A549 (cell line): ENCODE measurements around the gene KCNN1. TPM values are rescaled to one million over a fixed set of nuclear protein-coding genes. Genes with fewer than 3 reads are reported as not detected.

Source experiments
- ATAC-seq, 2 experiments: fragments of 200-7000 bp in 1 of 2; fragments of >200 bp in 1 of 2; cut with Nextera tagmentation in 1 of 2; cut with Tn5 transposase in 1 of 2; 3 replicates each; pipeline versions ENCODE4 v1.8.0 to v1.9.1; 2018 to 2020; ENCODE audit warnings: mild to moderate bottlenecking in 1 of 2, moderate library complexity in 1 of 2
- CTCF ChIA-PET: fragments of 300-600 bp; sonication (Branson Sonifier 250); formaldehyde crosslinking; extraction: SDS; loops from one replicate; lab custom pipeline; 2021; ENCODE audit warnings: antibody characterized with exemption, inconsistent platforms; lab: Yijun Ruan, JAX
- POLR2A ChIA-PET: fragments of 350-600 bp; formaldehyde crosslinking; extraction: SDS; loops from one replicate; lab custom pipeline; 2021; ENCODE audit warnings: antibody characterized with exemption, inconsistent platforms; lab: Yijun Ruan, JAX
- DNase-seq, 2 experiments: peaks; one replicate each; pipeline versions ENCODE4 v3.0.0 to v3.0.0-alpha.2; 2011 to 2016; ENCODE audit warnings: low read depth in 1 of 2, low spot score in 1 of 2
- FAIRE-seq: peaks from 2 replicates; lab custom pipeline; 2011; peaks lifted over from hg19 to GRCh38; lab: Jason Lieb, UNC
- H3K27ac ChIP-seq, 2 experiments: fragments of >200 bp; sonication (Bioruptor Twin); formaldehyde crosslinking; 3 replicates each; pipeline ENCODE4 v1.5.1; 2016 to 2017
- H3K4me1 ChIP-seq: fragments of >200 bp; sonication (Bioruptor Twin); formaldehyde crosslinking; 3 replicates; pipeline ENCODE4 v1.6.1; 2016
- H3K4me2 ChIP-seq: fragments of >200 bp; sonication (Bioruptor Twin); formaldehyde crosslinking; 3 replicates; pipeline ENCODE4 v1.6.1; 2016
- H3K4me3 ChIP-seq: fragments of >200 bp; sonication (Bioruptor Twin); formaldehyde crosslinking; 3 replicates; pipeline ENCODE4 v1.5.1; 2016
- H3K9me3 ChIP-seq: fragments of >200 bp; sonication (Bioruptor Twin); formaldehyde crosslinking; 3 replicates; pipeline ENCODE4 v1.6.1; 2016
- BHLHE40 ChIP-seq: IDR thresholded peaks from 2 replicates; pipeline ENCODE4 v1.6.1; 2012; ENCODE audit warnings: low read depth, low read length, inconsistent platforms
- CHD2 ChIP-seq: fragments of 150-350 bp; IDR thresholded peaks from 2 replicates; pipeline ENCODE4 v1.6.1; 2014; ENCODE audit warnings: low read length; ENCODE audit not compliant: partially characterized antibody
- EHF ChIP-seq: fragments of 250-450 bp; sonication (Bioruptor Pico); IDR thresholded peaks from 2 replicates; pipeline ENCODE4 v1.5.0; 2020; ENCODE audit warnings: mild to moderate bottlenecking
- ESRRA ChIP-seq: fragments of 150-350 bp; IDR thresholded peaks from 2 replicates; pipeline ENCODE4 v1.6.1; 2014; ENCODE audit warnings: mild to moderate bottlenecking, low read length, borderline replicate concordance
- FOSB ChIP-seq: fragments of 250-450 bp; sonication (Bioruptor Pico); IDR thresholded peaks from 2 replicates; pipeline ENCODE4 v1.5.0; 2020; ENCODE audit warnings: mild to moderate bottlenecking, moderate library complexity
- GATA3 ChIP-seq: IDR thresholded peaks from 2 replicates; pipeline ENCODE4 v1.6.1; 2012; ENCODE audit warnings: borderline replicate concordance
- HDAC2 ChIP-seq: fragments of 200-600 bp; sonication (generic); IDR thresholded peaks from 2 replicates; pipeline ENCODE4 v1.6.1; 2016
- HOXB13 ChIP-seq: fragments of 250-450 bp; sonication (Bioruptor Pico); IDR thresholded peaks from 2 replicates; pipeline ENCODE4 v1.5.0; 2020; ENCODE audit warnings: low read depth, mild to moderate bottlenecking, moderate library complexity
- JUNB ChIP-seq: fragments of >200 bp; sonication (Bioruptor Twin); formaldehyde crosslinking; IDR thresholded peaks from 2 replicates; pipeline ENCODE4 v1.6.1; 2016
- KDM1A ChIP-seq: fragments of 200-600 bp; sonication (generic); IDR thresholded peaks from 2 replicates; pipeline ENCODE4 v1.6.1; 2016; ENCODE audit warnings: low read depth, mild to moderate bottlenecking
- MAZ ChIP-seq: fragments of 150-350 bp; IDR thresholded peaks from 2 replicates; pipeline ENCODE4 v1.6.1; 2014; ENCODE audit warnings: antibody characterized with exemption, low read depth, low read length, borderline replicate concordance
- NPAS2 ChIP-seq: fragments of 250-450 bp; sonication (Bioruptor Pico); IDR thresholded peaks from 2 replicates; pipeline ENCODE4 v1.8.0; 2022; ENCODE audit warnings: mild to moderate bottlenecking, moderate library complexity, borderline replicate concordance
- PBX3 ChIP-seq: IDR thresholded peaks from 2 replicates; pipeline ENCODE4 v1.6.1; 2012
- PHF8 ChIP-seq: fragments of 200-600 bp; sonication (generic); IDR thresholded peaks from 2 replicates; pipeline ENCODE4 v1.6.1; 2016; ENCODE audit warnings: low read depth, mild to moderate bottlenecking, antibody characterized with exemption, moderate library complexity, borderline replicate concordance
- RAD21 ChIP-seq, 2 experiments: fragments of >200 bp in 1 of 2; sonication (Bioruptor Twin) in 1 of 2; formaldehyde crosslinking in 1 of 2; IDR thresholded peaks in 1 of 2; conservative IDR thresholded peaks in 1 of 2; 2 replicates in 1 of 2; 3 replicates in 1 of 2; pipeline ENCODE4 v1.6.1; 2012 to 2018; ENCODE audit warnings: inconsistent platforms in 1 of 2
- RCOR1 ChIP-seq: fragments of 150-350 bp; IDR thresholded peaks from 2 replicates; pipeline ENCODE4 v1.6.1; 2014; ENCODE audit warnings: antibody characterized with exemption, low read length, low read depth
- TFCP2L1 ChIP-seq: fragments of 250-450 bp; sonication (Bioruptor Pico); IDR thresholded peaks from 2 replicates; pipeline ENCODE4 v1.5.0; 2021; ENCODE audit warnings: mild to moderate bottlenecking
- ZFP36 ChIP-seq: fragments of 450-650 bp; IDR thresholded peaks from 2 replicates; pipeline ENCODE4 v1.6.1; 2014; ENCODE audit warnings: borderline replicate concordance; ENCODE audit not compliant: partially characterized antibody
- WGBS: methylation state at CpG from one replicate; pipeline ENCODE4 v1.1.6; 2017; ENCODE audit errors: missing lambda C conversion rate; 5-methylcytosine and 5-hydroxymethylcytosine counted together
- polyA plus RNA-seq, 4 experiments: library from polyadenylated mRNA; depleted of rRNA in 3 of 4; stranded (reverse); fragments of >200 nt; fragmentation: RNase III in 1 of 4; extraction: RNeasy Plus Mini Kit Qiagen cat#74134 plus additional on column Dnase treatment in 1 of 4; gene quantifications; 2 replicates in 3 of 4; 3 replicates in 1 of 4; pipeline ENCODE4 v1.2.3, GENCODE V29; 2011 to 2017
- TF ChIP-seq, protein P1 (sequence below): IDR thresholded peaks from 2 replicates; pipeline ENCODE4 v1.6.1; 2012
- TF ChIP-seq, protein P2 (sequence below): fragments of 150-350 bp; IDR thresholded peaks from 2 replicates; pipeline ENCODE4 v1.6.1; 2014; ENCODE audit warnings: low read depth, mild to moderate bottlenecking, low read length
- TF ChIP-seq, protein P3 (sequence below): fragments of 200-600 bp; sonication (generic); IDR thresholded peaks from 2 replicates; pipeline ENCODE4 v1.6.1; 2016; ENCODE audit warnings: antibody characterized with exemption, mild to moderate bottlenecking, moderate library complexity
- TF ChIP-seq, protein P4 (sequence below): fragments of 450-650 bp; IDR thresholded peaks from 2 replicates; pipeline ENCODE4 v1.6.1; 2014; ENCODE audit warnings: antibody characterized with exemption

The KCNN1 gene
- polyA plus RNA-seq, 2 of the 4 experiments (the other 2 are of a cell fraction): 0.43 to 0.85 TPM

DNA sequence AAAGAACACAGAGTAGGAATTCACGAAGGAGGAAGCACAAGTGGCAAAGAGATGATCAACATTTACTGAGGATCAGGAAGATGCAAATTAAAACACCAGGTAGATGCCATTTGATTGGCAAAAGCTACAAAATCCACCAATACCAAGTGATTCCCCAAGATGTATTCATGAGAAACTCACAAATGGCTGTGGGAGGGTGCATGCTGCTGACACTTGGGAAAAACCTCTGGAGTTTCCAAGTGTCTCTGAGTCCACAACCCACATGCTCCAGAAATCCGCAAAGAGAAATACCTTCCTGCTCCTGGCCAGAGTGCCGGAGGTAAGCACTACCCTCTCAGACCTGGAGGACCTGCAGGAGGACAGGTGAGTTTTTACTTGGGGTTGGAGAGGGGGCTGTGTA is 76.8 kb downstream of the KCNN1 start:
- WGBS: 86% methylated on average over 3 of the region's 3 CpGs

DNA sequence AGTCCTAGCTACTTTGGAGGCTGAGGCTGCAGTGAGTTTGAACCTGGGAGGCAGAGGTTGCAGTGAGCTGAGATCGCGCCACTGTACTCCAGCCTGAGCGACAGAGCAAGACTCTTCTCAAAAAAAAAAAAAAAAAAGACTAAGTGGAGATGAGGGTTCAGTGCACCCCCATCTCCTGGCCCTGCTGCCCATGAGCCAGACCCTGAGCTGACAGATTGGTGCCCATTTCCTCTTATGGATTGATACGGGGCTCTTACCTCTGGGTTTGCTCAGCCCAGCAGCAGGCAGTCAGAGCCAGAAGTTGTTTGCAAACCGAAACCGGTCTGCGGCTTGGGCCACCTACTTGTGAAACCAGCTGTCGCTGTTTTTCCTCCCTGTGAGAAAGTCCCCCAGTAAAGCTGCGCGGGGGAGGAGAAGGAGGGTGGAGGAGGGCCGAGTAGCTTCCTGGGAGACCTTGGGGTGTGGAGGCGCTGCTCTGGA is 78.0 kb downstream of the KCNN1 start:
- no peaks in the 10 kb centered on the region for H3K9me3 ChIP-seq
- peaks cover 19% of the 10 kb centered on the region for H3K4me1 ChIP-seq
- peak overlapping the region; percentile 60 for H3K4me2 ChIP-seq
- 60% methylated on average over 10 of the region's 12 CpGs for WGBS
- peak in 1 of 2 experiments; percentile 27 for DNase-seq
- TF ChIP-seq, protein P1, sequence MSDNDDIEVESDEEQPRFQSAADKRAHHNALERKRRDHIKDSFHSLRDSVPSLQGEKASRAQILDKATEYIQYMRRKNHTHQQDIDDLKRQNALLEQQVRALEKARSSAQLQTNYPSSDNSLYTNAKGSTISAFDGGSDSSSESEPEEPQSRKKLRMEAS: no peak
- no peak for TF ChIP-seq CHD2
- no peak for TF ChIP-seq ESRRA
- TF ChIP-seq FOSB (CRISPR knock-in tag): no peak
- H3K4me3 ChIP-seq: no peak overlapping the region
- CTCF ChIA-PET: interaction anchor here (0.7 to 1.7 kb wide), 5 partner anchors 12 to 107 kb away, joined by 3 to 8 read pairs (median 4); partner anchors contain the start of gene IL12RB1
- H3K27ac ChIP-seq: peak overlapping the region in 1 of 2 experiments; percentile 73; a peak in 4 of 6 replicates
- POLR2A ChIA-PET: no interaction called here
- FAIRE-seq: no peak
- ATAC-seq: no peak; a peak in 1 of 6 replicates

More for the DNA sequence above, 76.8 kb downstream of the KCNN1 start:
- Histone ChIP-seq H3K27ac (no peak overlapping the region), H3K9me3 (no peaks in the 10 kb centered on the region), H3K4me3 (no peak overlapping the region), H3K4me1 (peaks cover 19% of the 10 kb centered on the region), H3K4me2 (no peak overlapping the region)
- FAIRE-seq (no peak), DNase-seq (no peak), ATAC-seq (no peak)
- POLR2A ChIA-PET: no interaction called here
- no peak for TF ChIP-seq CHD2
- TF ChIP-seq, protein P2, sequence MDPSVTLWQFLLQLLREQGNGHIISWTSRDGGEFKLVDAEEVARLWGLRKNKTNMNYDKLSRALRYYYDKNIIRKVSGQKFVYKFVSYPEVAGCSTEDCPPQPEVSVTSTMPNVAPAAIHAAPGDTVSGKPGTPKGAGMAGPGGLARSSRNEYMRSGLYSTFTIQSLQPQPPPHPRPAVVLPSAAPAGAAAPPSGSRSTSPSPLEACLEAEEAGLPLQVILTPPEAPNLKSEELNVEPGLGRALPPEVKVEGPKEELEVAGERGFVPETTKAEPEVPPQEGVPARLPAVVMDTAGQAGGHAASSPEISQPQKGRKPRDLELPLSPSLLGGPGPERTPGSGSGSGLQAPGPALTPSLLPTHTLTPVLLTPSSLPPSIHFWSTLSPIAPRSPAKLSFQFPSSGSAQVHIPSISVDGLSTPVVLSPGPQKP: no peak
- TF ChIP-seq JUNB: no peak
- TF ChIP-seq TFCP2L1: no peak
- TF ChIP-seq MAZ: no peak
- no peak for TF ChIP-seq PHF8
- TF ChIP-seq KDM1A: no peak
- TF ChIP-seq RCOR1: no peak
- no peak for TF ChIP-seq NPAS2 (CRISPR knock-in tag)
- no peak for TF ChIP-seq GATA3
- TF ChIP-seq ESRRA: no peak
- no peak for TF ChIP-seq BHLHE40
- no peak for TF ChIP-seq HOXB13 (CRISPR knock-in tag)
- TF ChIP-seq, protein P3, sequence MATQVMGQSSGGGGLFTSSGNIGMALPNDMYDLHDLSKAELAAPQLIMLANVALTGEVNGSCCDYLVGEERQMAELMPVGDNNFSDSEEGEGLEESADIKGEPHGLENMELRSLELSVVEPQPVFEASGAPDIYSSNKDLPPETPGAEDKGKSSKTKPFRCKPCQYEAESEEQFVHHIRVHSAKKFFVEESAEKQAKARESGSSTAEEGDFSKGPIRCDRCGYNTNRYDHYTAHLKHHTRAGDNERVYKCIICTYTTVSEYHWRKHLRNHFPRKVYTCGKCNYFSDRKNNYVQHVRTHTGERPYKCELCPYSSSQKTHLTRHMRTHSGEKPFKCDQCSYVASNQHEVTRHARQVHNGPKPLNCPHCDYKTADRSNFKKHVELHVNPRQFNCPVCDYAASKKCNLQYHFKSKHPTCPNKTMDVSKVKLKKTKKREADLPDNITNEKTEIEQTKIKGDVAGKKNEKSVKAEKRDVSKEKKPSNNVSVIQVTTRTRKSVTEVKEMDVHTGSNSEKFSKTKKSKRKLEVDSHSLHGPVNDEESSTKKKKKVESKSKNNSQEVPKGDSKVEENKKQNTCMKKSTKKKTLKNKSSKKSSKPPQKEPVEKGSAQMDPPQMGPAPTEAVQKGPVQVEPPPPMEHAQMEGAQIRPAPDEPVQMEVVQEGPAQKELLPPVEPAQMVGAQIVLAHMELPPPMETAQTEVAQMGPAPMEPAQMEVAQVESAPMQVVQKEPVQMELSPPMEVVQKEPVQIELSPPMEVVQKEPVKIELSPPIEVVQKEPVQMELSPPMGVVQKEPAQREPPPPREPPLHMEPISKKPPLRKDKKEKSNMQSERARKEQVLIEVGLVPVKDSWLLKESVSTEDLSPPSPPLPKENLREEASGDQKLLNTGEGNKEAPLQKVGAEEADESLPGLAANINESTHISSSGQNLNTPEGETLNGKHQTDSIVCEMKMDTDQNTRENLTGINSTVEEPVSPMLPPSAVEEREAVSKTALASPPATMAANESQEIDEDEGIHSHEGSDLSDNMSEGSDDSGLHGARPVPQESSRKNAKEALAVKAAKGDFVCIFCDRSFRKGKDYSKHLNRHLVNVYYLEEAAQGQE: no peak
- TF ChIP-seq EHF (CRISPR knock-in tag): no peak
- no peak for TF ChIP-seq HDAC2
- TF ChIP-seq ZFP36: no peak
- no peak for TF ChIP-seq RAD21 (conservative IDR thresholded peaks at IDR 0.05 in 1 of 2, IDR thresholded peaks at IDR 0.05 in 1 of 2)
- TF ChIP-seq, protein P4, sequence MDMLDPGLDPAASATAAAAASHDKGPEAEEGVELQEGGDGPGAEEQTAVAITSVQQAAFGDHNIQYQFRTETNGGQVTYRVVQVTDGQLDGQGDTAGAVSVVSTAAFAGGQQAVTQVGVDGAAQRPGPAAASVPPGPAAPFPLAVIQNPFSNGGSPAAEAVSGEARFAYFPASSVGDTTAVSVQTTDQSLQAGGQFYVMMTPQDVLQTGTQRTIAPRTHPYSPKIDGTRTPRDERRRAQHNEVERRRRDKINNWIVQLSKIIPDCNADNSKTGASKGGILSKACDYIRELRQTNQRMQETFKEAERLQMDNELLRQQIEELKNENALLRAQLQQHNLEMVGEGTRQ: no peak
- TF ChIP-seq PBX3: no peak
- CTCF ChIA-PET: interaction anchor here (1.2 kb wide), 1 partner anchor 15 kb away, joined by 4 read pairs; no protein-coding TSS in a partner anchor
